A673 (cell line): ENCODE measurements around the gene NCOA7. TPM values are rescaled to one million over a fixed set of nuclear protein-coding genes. Genes with fewer than 3 reads are reported as not detected.

Experiments
- BruUV-seq: library from RNA; stranded (reverse); fragments of 400-500 nt; replicated peaks from 2 replicates; lab custom pipeline; 2021; lab: Mats Ljungman, UMichigan
- CTCF ChIA-PET: fragments of 300-600 bp; sonication (Branson Sonifier 250); formaldehyde crosslinking; loops from one replicate; lab custom pipeline; 2022; ENCODE audit warnings: antibody characterized with exemption; lab: Charles Lee
- POLR2A ChIA-PET: fragments of 300-600 bp; sonication (Branson Sonifier 250); formaldehyde crosslinking; loops from one replicate; lab custom pipeline; 2022; ENCODE audit warnings: antibody characterized with exemption; ENCODE audit not compliant: low non-redundant PET; lab: Charles Lee
- DNase-seq: peaks from one replicate; pipeline ENCODE4 v3.0.0-alpha.2; 2015; ENCODE audit warnings: low spot score
- H3K27ac ChIP-seq: fragments of 200-600 bp; sonication (generic); 2 replicates; pipeline ENCODE4 v1.5.1; 2016; ENCODE audit warnings: mixed run types, low read depth, mild to moderate bottlenecking, mixed read lengths, antibody characterized with exemption, low read length; ENCODE audit not compliant: poor library complexity, severe bottlenecking
- H3K27me3 ChIP-seq: fragments of 200-600 bp; sonication (generic); replicated peaks from 2 replicates; pipeline ENCODE4 v1.6.1; 2017; ENCODE audit warnings: mixed run types, low read depth, mild to moderate bottlenecking, mixed read lengths, antibody characterized with exemption, low read length; ENCODE audit not compliant: insufficient read depth, poor library complexity
- H3K36me3 ChIP-seq: fragments of 200-600 bp; sonication (generic); 2 replicates; pipeline ENCODE4 v1.6.1; 2016; ENCODE audit warnings: mixed run types, mild to moderate bottlenecking, mixed read lengths, antibody characterized with exemption, low read length; ENCODE audit not compliant: insufficient read depth, poor library complexity, severe bottlenecking
- H3K4me1 ChIP-seq: fragments of 200-600 bp; sonication (generic); 2 replicates; pipeline ENCODE4 v1.6.1; 2017; ENCODE audit warnings: mixed run types, mild to moderate bottlenecking, mixed read lengths, antibody characterized with exemption, low read length; ENCODE audit not compliant: insufficient read depth, poor library complexity, severe bottlenecking
- H3K4me3 ChIP-seq: fragments of 200-600 bp; sonication (generic); 2 replicates; pipeline ENCODE4 v1.5.1; 2016; ENCODE audit warnings: low read depth, mixed run types, mild to moderate bottlenecking, mixed read lengths, low read length; ENCODE audit not compliant: poor library complexity, severe bottlenecking
- H3K9me3 ChIP-seq: fragments of 200-600 bp; sonication (generic); 2 replicates; pipeline ENCODE4 v1.6.1; 2016; ENCODE audit warnings: mixed run types, low read depth, mild to moderate bottlenecking, mixed read lengths, antibody characterized with exemption, low read length; ENCODE audit not compliant: poor library complexity, severe bottlenecking
- CTCF ChIP-seq: fragments of 300-800, 200-600 bp; sonication (generic); conservative IDR thresholded peaks from 2 replicates; pipeline ENCODE4 v1.5.1; 2017; ENCODE audit warnings: low read depth, mild to moderate bottlenecking, antibody characterized with exemption, low read length, moderate library complexity, mixed read lengths
- EZH2 ChIP-seq: fragments of 200-600 bp; sonication (generic); IDR thresholded peaks from 2 replicates; pipeline ENCODE4 v1.6.1; 2017; ENCODE audit warnings: borderline replicate concordance, low read depth, mild to moderate bottlenecking, mixed read lengths, antibody characterized with exemption, low read length; ENCODE audit not compliant: poor library complexity, severe bottlenecking
- intact Hi-C: fragments of 100-400 bp; cut with micrococcal nuclease; formaldehyde crosslinking; loops from one replicate; pipeline ENCODE4 v1.10.0; 2022; ENCODE audit not compliant: unreplicated experiment
- total RNA-seq: library from RNA; stranded (reverse); gene quantifications from 2 replicates; pipeline ENCODE4 v1.2.3, GENCODE V29; 2021

The NCOA7 gene
- total RNA-seq, 1 experiment from 2014 or later = 33.5 TPM

- no peaks in the 10 kb centered on the region for H3K36me3 ChIP-seq
- ChIA-PET CTCF (no interaction called here), POLR2A (no interaction called here)
- no peaks in the 10 kb centered on the region for H3K27me3 ChIP-seq
- no peak overlapping the region for H3K4me3 ChIP-seq
- H3K27ac ChIP-seq = no peak overlapping the region
- no peak for TF ChIP-seq EZH2
- no peak for TF ChIP-seq CTCF
- intact Hi-C loops = no loop called here
- peaks cover 49% of the 10 kb centered on the region for H3K4me1 ChIP-seq
- H3K9me3 ChIP-seq = no peaks in the 10 kb centered on the region
- no peak for DNase-seq
- BruUV-seq = no TSS peak
These were observed 20.5 kb downstream of the NCOA7 start for GRCh38 chr6:125811259-125811658.

- peak; percentile 50 for DNase-seq
- ChIA-PET POLR2A (no interaction called here), CTCF (no interaction called here)
- H3K27me3 ChIP-seq = no peaks in the 10 kb centered on the region
- no peak overlapping the region for H3K4me3 ChIP-seq
- no peaks in the 10 kb centered on the region for H3K9me3 ChIP-seq
- intact Hi-C loops = no loop called here
- no peaks in the 10 kb centered on the region for H3K36me3 ChIP-seq
- H3K27ac ChIP-seq = peak overlapping the region; percentile 18
- TF ChIP-seq CTCF = no peak
- no peak for TF ChIP-seq EZH2
- peaks cover 49% of the 10 kb centered on the region for H3K4me1 ChIP-seq
- no TSS peak for BruUV-seq
These were observed 21.9 kb downstream of the NCOA7 start for GRCh38 chr6:125812394-125813292.

GRCh38 chr6:125814481-125814880 is 23.7 kb downstream of the NCOA7 start:
- CTCF ChIA-PET = no interaction called here
- POLR2A ChIA-PET = no interaction called here

More at GRCh38 chr6:125814481-125814880, 23.7 kb downstream of the NCOA7 start:
- TF ChIP-seq EZH2 (no peak), CTCF (no peak)
- H3K9me3 ChIP-seq = no peaks in the 10 kb centered on the region
- H3K4me1 ChIP-seq = peaks cover 50% of the 10 kb centered on the region
- H3K36me3 ChIP-seq = no peaks in the 10 kb centered on the region
- no peaks in the 10 kb centered on the region for H3K27me3 ChIP-seq
- DNase-seq = peak; percentile 60
- no peak overlapping the region for H3K4me3 ChIP-seq
- no TSS peak for BruUV-seq
- intact Hi-C loops = no loop called here
- H3K27ac ChIP-seq = peak overlapping the region; percentile 44
